ENCODE measurements around the gene CLDN14. TPM values are rescaled to one million over a fixed set of nuclear protein-coding genes. Genes with fewer than 3 reads are reported as not detected.

Gene CLDN14, protein sequence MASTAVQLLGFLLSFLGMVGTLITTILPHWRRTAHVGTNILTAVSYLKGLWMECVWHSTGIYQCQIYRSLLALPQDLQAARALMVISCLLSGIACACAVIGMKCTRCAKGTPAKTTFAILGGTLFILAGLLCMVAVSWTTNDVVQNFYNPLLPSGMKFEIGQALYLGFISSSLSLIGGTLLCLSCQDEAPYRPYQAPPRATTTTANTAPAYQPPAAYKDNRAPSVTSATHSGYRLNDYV
- total RNA-seq (not detected), polyA plus RNA-seq (not detected), total RNA-seq (0 to 0.09 (median 0) reads per million in 6 experiments)

DNA sequence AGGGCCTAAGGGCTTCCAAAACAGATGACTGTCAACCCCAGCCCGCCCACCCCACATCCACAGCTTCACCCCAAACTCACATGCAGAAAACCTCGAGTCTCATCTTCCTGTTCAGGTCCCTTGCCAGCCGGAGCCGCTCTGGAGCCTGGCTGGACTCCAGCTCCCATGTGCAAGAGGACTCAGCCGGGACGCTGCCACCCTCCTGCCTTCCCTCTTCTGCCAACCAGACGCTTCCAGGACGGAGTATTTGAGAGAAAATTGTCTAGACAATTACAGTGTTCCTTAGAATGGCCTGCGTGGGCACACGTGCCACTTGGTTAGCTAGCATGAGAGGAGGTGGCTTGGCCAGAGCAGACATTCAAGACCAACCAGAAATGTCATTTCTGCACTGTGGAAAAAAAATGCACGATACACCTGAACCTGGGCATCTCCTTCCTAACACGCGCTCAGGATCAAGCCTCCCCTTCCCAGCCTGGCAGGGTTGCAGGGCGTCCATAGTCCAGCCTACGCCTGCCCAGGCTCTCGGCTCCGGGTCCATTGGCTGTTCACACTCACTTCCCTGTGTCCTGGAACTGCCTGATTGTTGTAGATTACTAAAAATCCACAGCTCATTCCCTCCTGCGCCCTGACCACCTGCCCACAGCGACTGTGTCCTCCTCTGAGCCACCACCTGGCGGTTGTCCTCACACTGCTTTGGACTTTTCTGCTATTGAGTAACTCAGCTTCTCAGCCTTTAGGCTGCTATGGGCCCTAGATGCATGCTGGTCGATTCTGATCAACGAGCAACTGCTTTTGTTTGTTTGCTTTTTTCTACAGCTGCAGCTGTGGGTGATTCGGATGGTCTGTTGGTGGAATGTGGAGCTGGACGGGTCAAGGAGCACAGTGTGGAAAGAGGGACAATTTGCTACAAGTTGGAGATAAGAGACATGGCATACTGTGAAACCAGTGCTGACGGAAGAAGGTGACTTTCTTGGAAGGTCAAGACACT is at the start of gene CLDN14:
Gene CLDN14 (minus strand): TSS at position 708 of the 988 bp plus-strand sequence. CDS start 18,427 bp downstream, outside the sequence.
- ATAC-seq, result no peak
- Mint-ChIP-seq H3K9me3 (peaks cover 0 to 1% (median 0%) of the 10 kb centered on the region in 9 donors), H3K27me3 (peaks cover 0 to 2% (median 0%) of the 10 kb centered on the region in 5 donors), H3K4me3 (no peak within 1 kb of the TSS), H3K36me3 (no peaks in the 10 kb centered on the region), H3K27ac (peak within 1 kb of the TSS in 1 of 10 donors; percentile 30), H3K4me1 (no peaks in the 10 kb centered on the region)
- no peak for DNase-seq
- POLR2A ChIA-PET, result no interaction called here

DNA sequence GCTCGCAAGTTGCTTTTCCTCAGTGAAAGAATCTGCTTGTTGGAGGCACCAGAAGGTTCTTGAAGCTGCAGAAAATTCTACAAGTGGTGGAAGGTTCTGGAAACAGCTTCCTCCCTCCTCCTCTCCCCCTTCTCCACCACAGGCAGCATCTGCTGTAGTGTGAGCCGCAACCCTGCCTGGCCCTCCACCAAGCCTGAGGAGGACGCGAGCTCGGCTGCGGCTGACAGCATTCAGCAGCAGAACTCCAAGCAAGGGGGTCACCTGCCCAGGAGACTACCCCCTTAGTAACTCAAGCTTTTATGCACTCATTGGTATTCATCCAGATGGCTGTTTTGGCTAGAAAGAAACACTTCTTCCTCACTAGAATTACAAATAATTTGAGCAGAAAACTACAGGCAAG is 48.8 kb upstream of the CLDN14 start:
- DNase-seq (no peak), ATAC-seq (no peak)
- H3K27ac Mint-ChIP-seq, result no peak overlapping the region
- no peak overlapping the region for H3K4me3 Mint-ChIP-seq
- H3K9me3 Mint-ChIP-seq, result no peaks in the 10 kb centered on the region
- POLR2A ChIA-PET, result no interaction called here
- H3K36me3 Mint-ChIP-seq, result no peaks in the 10 kb centered on the region
- no peaks in the 10 kb centered on the region for H3K4me1 Mint-ChIP-seq
- H3K27me3 Mint-ChIP-seq, result peaks cover 2 to 18% (median 7%) of the 10 kb centered on the region in 5 donors

DNA sequence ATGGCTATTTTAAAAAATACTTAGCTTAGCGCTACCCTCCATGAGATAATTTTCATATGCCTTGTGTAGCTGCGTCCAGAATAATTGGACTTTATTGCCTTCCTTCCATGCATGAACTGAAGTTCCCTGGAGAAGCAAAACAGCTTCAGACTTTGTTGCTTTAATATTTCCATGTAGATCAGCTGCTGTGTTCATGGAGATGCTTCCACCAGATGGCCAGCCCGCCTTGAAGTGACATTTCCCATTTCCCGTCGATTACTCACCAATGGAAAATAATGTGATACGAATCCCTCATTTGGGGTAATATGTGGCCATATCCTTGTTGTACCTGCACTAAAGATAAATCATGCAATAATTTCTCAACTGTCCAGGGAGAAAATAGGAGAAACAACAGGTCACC is 47.4 kb upstream of the CLDN14 start:
- no peaks in the 10 kb centered on the region for H3K9me3 Mint-ChIP-seq
- POLR2A ChIA-PET, result no interaction called here
- ATAC-seq, result no peak
- H3K27me3 Mint-ChIP-seq, result peaks cover 2 to 27% (median 7%) of the 10 kb centered on the region in 5 donors
- H3K4me1 Mint-ChIP-seq, result no peaks in the 10 kb centered on the region
- DNase-seq, result no peak
- no peaks in the 10 kb centered on the region for H3K36me3 Mint-ChIP-seq
- H3K4me3 Mint-ChIP-seq, result no peak overlapping the region
- no peak overlapping the region for H3K27ac Mint-ChIP-seq

DNA sequence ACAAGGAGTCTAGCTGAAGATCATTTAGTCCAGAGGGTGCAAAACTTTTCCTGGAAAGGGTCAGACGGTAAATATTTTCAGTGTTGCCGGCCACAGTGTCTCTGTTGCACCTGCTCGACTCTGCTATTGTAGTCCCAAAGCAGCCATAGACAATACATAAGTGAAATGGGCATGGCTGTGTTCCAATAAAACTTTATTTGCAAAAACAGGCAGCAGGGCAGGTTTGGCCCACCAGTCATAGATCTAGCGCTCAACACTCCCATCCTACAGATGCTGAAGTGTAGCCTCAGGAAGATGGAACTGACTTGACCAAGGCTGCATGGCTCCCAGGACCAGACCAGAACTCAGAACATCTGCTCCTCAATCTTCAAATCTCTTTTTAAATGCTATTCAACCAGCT is 46.2 kb upstream of the CLDN14 start:
- Mint-ChIP-seq H3K4me1 (no peaks in the 10 kb centered on the region), H3K27me3 (peaks cover 2 to 32% (median 9%) of the 10 kb centered on the region in 5 donors), H3K9me3 (no peaks in the 10 kb centered on the region), H3K36me3 (no peaks in the 10 kb centered on the region), H3K27ac (no peak overlapping the region), H3K4me3 (no peak overlapping the region)
- ATAC-seq (no peak), DNase-seq (no peak)
- POLR2A ChIA-PET, result no interaction called here

DNA sequence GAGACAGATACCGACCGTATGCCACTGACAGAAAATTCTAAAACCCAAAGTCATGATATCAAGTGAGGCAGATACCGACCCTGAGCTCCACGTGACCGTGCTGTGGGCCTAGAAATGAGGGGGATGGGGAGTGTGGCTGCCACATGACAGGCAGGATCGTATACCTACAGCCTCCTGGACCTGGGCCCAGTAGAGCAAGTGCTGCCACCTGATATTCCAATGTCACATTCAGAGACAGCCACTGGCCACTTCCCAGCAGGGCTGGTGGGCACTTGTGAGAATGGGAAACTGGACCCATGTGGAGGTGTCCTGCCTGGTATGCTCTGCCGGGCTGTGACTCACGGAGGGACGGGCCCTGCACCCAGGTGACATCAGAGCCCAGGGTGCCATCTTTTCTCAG is 44.6 kb upstream of the CLDN14 start:
- H3K4me1 Mint-ChIP-seq, result peaks cover 0 to 2% (median 0%) of the 10 kb centered on the region in 4 donors
- peaks cover 2 to 22% (median 9%) of the 10 kb centered on the region in 5 donors for H3K27me3 Mint-ChIP-seq
- H3K9me3 Mint-ChIP-seq, result peaks cover 0 to 13% (median 2%) of the 10 kb centered on the region in 9 donors
- peaks cover 2 to 14% (median 3%) of the 10 kb centered on the region in 3 donors for H3K36me3 Mint-ChIP-seq
- POLR2A ChIA-PET, result no interaction called here
- no peak for ATAC-seq
- no peak overlapping the region for H3K4me3 Mint-ChIP-seq
- no peak overlapping the region for H3K27ac Mint-ChIP-seq
- no peak for DNase-seq

DNA sequence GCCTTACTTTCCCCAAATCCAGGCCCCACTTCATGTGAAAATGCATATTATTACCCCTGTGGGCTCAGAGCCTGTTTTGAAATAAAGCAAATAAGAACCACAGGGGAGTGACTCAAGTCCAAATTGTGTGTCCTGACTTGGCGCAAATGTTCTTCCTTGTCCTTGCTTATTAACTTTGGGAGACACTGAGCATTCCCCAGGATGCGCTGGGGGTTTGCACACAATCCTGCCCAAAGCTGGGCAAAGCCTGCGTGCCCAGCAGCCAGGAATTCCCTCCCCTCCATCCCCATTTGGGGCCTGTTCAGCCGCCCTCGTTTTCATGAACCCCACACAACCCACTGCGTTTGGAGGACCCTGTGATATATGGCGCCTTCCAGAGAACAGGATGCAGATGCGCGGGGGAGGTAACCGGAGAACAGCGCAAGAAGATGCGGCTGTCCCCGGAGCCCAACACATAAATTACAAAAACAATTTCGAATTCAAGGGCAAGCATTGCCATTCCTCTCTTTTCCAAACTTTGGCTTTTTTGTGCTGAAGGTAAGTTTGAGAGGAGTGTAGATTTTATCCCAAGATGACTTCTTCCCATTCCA is 42.4 kb upstream of the CLDN14 start:
- H3K4me1 Mint-ChIP-seq, result peaks cover 0 to 11% (median 0%) of the 10 kb centered on the region in 4 donors
- H3K4me3 Mint-ChIP-seq, result no peak overlapping the region
- peaks cover 2 to 14% (median 3%) of the 10 kb centered on the region in 3 donors for H3K36me3 Mint-ChIP-seq
- no peak for ATAC-seq
- H3K27ac Mint-ChIP-seq, result peak overlapping the region in 1 of 10 donors; percentile 71
- DNase-seq, result no peak
- peaks cover 0 to 19% (median 4%) of the 10 kb centered on the region in 9 donors for H3K9me3 Mint-ChIP-seq
- peaks cover 0 to 13% (median 6%) of the 10 kb centered on the region in 5 donors for H3K27me3 Mint-ChIP-seq
- POLR2A ChIA-PET, result no interaction called here

DNA sequence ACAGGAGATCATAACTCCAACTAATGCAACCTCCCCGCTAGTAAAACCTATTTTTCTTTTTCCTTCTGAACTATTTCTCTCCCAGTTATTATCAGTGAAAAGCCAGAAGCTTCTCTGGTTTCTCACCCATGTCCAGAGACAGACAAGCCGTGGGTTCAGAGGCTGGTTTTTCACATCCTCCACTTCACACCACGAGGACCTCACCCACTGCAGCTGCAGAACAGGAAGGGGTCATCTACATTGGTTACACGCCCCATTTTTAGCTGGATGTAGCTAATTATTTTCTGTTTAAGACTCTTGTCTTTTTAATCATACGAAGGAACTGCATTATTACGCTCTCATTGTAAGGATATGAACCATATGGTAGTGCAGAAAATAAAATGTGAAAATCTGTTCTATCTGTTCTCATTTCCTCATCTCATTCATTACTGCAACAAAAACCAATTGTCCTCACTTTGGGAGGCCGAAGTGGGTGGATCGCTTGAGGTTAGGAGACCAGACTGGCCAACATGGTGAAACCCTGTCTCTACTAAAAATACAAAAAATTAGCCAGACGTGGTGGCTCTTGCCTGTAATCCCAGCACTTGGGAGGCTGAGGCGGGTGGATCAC is 39.1 kb upstream of the CLDN14 start:
- peaks cover 0 to 22% (median 3%) of the 10 kb centered on the region in 5 donors for H3K27me3 Mint-ChIP-seq
- POLR2A ChIA-PET, result no interaction called here
- ATAC-seq (no peak), DNase-seq (no peak)
- H3K4me1 Mint-ChIP-seq, result peaks cover 0 to 14% (median 0%) of the 10 kb centered on the region in 4 donors
- peaks cover 2 to 14% (median 3%) of the 10 kb centered on the region in 3 donors for H3K36me3 Mint-ChIP-seq
- H3K9me3 Mint-ChIP-seq, result peaks cover 0 to 19% (median 5%) of the 10 kb centered on the region in 9 donors
- H3K4me3 Mint-ChIP-seq, result no peak overlapping the region
- H3K27ac Mint-ChIP-seq, result peak overlapping the region in 1 of 10 donors; percentile 27

DNA sequence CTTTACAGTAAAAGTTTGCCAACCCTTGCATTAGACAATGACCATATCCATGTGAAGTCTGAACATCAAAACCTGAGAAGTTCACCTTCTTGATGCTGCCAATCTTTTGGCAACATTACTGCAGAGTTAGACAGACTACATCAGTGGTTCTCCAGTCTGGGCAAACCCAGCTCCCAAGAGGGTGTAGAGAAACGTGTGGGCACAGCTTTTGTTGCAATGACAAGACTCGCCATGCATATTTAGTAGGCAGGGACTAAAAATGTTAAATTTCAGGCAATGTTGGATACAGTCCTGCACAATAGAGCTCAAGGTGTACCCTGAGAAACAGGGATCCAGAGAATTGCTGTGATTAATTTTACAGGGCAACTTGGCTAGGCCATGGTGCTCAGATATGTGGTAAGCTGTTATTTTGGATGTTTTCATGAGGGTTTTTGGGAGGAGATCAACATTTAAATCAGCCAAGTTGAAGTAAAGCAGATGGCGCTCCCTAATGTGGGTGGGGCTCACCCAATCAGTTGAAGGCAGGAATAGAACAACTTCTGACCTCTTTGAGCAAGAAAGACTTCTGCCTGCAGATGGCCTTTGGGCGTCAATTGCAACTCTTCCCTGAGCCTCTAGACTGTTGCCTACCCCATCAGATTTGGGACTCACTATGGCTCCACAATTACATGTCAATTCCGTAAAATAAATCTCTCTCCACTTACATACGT is 37.6 kb upstream of the CLDN14 start:
- ATAC-seq, result no peak
- H3K27ac Mint-ChIP-seq, result no peak overlapping the region
- peaks cover 0 to 19% (median 5%) of the 10 kb centered on the region in 9 donors for H3K9me3 Mint-ChIP-seq

DNA sequence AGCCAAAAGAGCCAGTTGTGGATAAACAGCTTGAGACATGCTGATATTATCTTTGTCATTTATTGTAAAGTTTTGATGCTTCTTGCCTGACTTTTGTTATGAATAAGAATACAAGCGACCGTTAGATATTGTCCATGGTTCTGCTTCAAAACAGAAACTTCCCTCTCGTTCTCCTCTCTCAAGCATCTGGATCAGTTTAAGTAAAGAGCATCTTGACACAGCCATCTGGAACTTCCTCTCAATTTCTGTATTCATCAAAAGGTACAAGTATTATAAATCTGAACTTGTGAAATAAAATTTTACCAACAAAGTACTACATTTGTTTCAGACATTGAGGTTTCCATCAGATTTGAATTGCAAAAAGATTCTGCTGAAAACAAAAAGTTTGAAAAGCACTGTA is 36.4 kb upstream of the CLDN14 start:
- POLR2A ChIA-PET, result no interaction called here
- H3K4me1 Mint-ChIP-seq, result peaks cover 7 to 29% (median 12%) of the 10 kb centered on the region in 4 donors
- ATAC-seq (no peak), DNase-seq (no peak)
- H3K9me3 Mint-ChIP-seq, result peaks cover 0 to 19% (median 5%) of the 10 kb centered on the region in 9 donors
- H3K27ac Mint-ChIP-seq, result no peak overlapping the region
- H3K27me3 Mint-ChIP-seq, result peaks cover 0 to 9% (median 3%) of the 10 kb centered on the region in 5 donors
- peaks cover 2 to 14% (median 3%) of the 10 kb centered on the region in 3 donors for H3K36me3 Mint-ChIP-seq
- no peak overlapping the region for H3K4me3 Mint-ChIP-seq

More for the DNA sequence above, 37.6 kb upstream of the CLDN14 start:
- Mint-ChIP-seq H3K4me3 (no peak overlapping the region), H3K27me3 (peaks cover 0 to 16% (median 3%) of the 10 kb centered on the region in 5 donors), H3K4me1 (peaks cover 0 to 17% (median under 1%) of the 10 kb centered on the region in 4 donors), H3K36me3 (peaks cover 2 to 14% (median 3%) of the 10 kb centered on the region in 3 donors)
- POLR2A ChIA-PET, result no interaction called here
- no peak for DNase-seq

DNA sequence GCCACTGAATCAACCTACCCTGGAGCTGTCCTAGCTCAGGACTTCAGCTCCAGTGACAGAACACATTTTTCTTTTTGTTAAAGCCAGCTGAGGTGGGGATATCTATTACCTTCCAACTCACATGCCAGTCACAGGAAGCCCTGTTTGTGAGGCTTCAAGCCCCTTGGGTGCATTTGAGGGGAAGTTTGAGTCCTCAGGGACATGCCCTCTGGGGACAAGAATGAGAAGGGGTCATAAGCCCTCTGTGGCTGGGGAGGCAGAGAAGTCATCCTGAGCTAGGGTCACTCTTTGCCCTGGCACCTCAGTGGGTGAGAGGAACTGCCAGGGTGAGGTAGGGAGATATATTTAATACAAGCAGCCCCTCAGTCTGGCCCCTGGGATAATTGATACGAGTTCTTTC is 33.5 kb upstream of the CLDN14 start:
- no peaks in the 10 kb centered on the region for H3K36me3 Mint-ChIP-seq
- no peak overlapping the region for H3K27ac Mint-ChIP-seq
- POLR2A ChIA-PET, result no interaction called here

DNA sequence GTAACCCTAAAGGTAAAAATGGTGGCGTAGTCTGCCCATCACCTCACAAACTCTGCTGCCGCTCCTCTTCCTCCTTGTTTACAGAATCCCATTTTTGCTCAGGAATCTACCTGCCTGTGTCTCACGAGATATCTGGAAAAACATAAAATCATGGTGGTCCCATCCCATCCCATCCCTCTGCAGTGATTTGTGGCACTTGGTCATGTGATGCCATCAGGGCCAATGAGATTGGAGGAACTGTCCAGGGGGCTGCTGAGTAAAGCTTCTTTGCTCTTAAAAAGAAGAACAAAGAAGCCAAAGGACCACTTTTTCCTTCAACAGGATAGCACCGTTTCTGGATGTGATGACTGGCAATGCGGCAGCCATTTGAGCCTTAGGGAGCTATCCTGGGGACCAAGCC is 33.0 kb upstream of the CLDN14 start:
- Mint-ChIP-seq H3K27ac (no peak overlapping the region), H3K36me3 (no peaks in the 10 kb centered on the region), H3K27me3 (peaks cover 2 to 9% (median 5%) of the 10 kb centered on the region in 5 donors), H3K9me3 (peaks cover 0 to 2% (median 0%) of the 10 kb centered on the region in 9 donors), H3K4me3 (no peak overlapping the region), H3K4me1 (peaks cover 7 to 23% (median 16%) of the 10 kb centered on the region in 4 donors)
- DNase-seq, result no peak
- no peak for ATAC-seq
- POLR2A ChIA-PET, result no interaction called here

More for the DNA sequence above, 33.5 kb upstream of the CLDN14 start:
- peaks cover 2 to 9% (median 5%) of the 10 kb centered on the region in 5 donors for H3K27me3 Mint-ChIP-seq
- peaks cover 7 to 23% (median 16%) of the 10 kb centered on the region in 4 donors for H3K4me1 Mint-ChIP-seq
- H3K9me3 Mint-ChIP-seq, result peaks cover 0 to 2% (median 0%) of the 10 kb centered on the region in 9 donors
- DNase-seq (no peak), ATAC-seq (no peak)
- H3K4me3 Mint-ChIP-seq, result no peak overlapping the region

All from naive thymus-derived CD8-positive, alpha-beta T cell (primary cell).